GM23338 (cell line): ENCODE measurements around the gene PAM16. TPM values are rescaled to one million over a fixed set of nuclear protein-coding genes. Genes with fewer than 3 reads are reported as not detected.

Source experiments
- ATAC-seq: fragments of 200-7000 bp; cut with Tn5 transposase; 3 replicates; pipeline ENCODE4 v1.9.1; 2020
- DNase-seq: peaks from one replicate; pipeline ENCODE4 v3.0.0-alpha.2; 2015; ENCODE audit warnings: low spot score
- H2AFZ ChIP-seq: fragments of 200-600 bp; sonication (generic); 2 replicates; pipeline ENCODE4 v1.8.0; 2016; ENCODE audit warnings: antibody characterized with exemption, mild to moderate bottlenecking, moderate library complexity
- H3F3A ChIP-seq: fragments of 200-600 bp; sonication (generic); replicated peaks from 2 replicates; pipeline ENCODE4 v1.8.0; 2017; ENCODE audit warnings: antibody characterized with exemption, mixed run types, low read depth
- H3K27ac ChIP-seq: fragments of 200-600 bp; sonication (generic); 2 replicates; pipeline ENCODE4 v1.6.1; 2016; ENCODE audit warnings: low read depth
- H3K27me3 ChIP-seq: fragments of 200-600 bp; sonication (generic); 2 replicates; pipeline ENCODE4 v1.8.0; 2016; ENCODE audit warnings: mild to moderate bottlenecking, mixed run types, moderate library complexity; ENCODE audit not compliant: insufficient read depth
- H3K36me3 ChIP-seq: fragments of 200-600 bp; sonication (generic); 2 replicates; pipeline ENCODE4 v1.8.0; 2016; ENCODE audit warnings: mild to moderate bottlenecking; ENCODE audit not compliant: insufficient read depth
- H3K4me1 ChIP-seq: fragments of 200-600 bp; sonication (generic); 2 replicates; pipeline ENCODE4 v1.8.0; 2016; ENCODE audit warnings: mild to moderate bottlenecking, moderate library complexity; ENCODE audit not compliant: insufficient read depth
- H3K4me2 ChIP-seq: fragments of 200-600 bp; sonication (generic); 2 replicates; pipeline ENCODE4 v1.7.1; 2017; ENCODE audit warnings: mixed run types
- H3K4me3 ChIP-seq: fragments of 200-600 bp; sonication (generic); 2 replicates; pipeline ENCODE4 v1.6.1; 2016; ENCODE audit warnings: mixed run types
- H3K79me2 ChIP-seq: fragments of 200-600 bp; sonication (generic); replicated peaks from 2 replicates; pipeline ENCODE4 v1.8.0; 2017; ENCODE audit warnings: mild to moderate bottlenecking; ENCODE audit not compliant: insufficient read depth
- H3K9me2 ChIP-seq: fragments of 200-600 bp; sonication (generic); 2 replicates; pipeline ENCODE4 v1.8.0; 2017; ENCODE audit not compliant: insufficient read depth
- H4K20me1 ChIP-seq: fragments of 200-600 bp; sonication (generic); replicated peaks from 2 replicates; pipeline ENCODE4 v1.8.0; 2017; ENCODE audit warnings: mild to moderate bottlenecking; ENCODE audit not compliant: insufficient read depth
- H3K27ac Mint-ChIP-seq: 2 replicates; pipeline ENCODE4 v1.8.0; 2020; ENCODE audit warnings: inconsistent platforms, mild to moderate bottlenecking, moderate library complexity, mixed read lengths
- H3K27me3 Mint-ChIP-seq: 3 replicates; pipeline ENCODE4 v1.8.0; 2022; ENCODE audit warnings: low read depth, mild to moderate bottlenecking, moderate library complexity, mixed read lengths, inconsistent platforms; ENCODE audit not compliant: insufficient read depth, poor library complexity
- H3K36me3 Mint-ChIP-seq: 3 replicates; pipeline ENCODE4 v1.8.0; 2021; ENCODE audit warnings: low read depth, mild to moderate bottlenecking, inconsistent platforms, moderate library complexity, mixed read lengths
- H3K4me1 Mint-ChIP-seq: 3 replicates; pipeline ENCODE4 v1.8.0; 2020; ENCODE audit warnings: mild to moderate bottlenecking, inconsistent platforms, mixed read lengths
- H3K4me3 Mint-ChIP-seq: 3 replicates; pipeline ENCODE4 v1.8.0; 2021; ENCODE audit warnings: moderate library complexity, mild to moderate bottlenecking, inconsistent platforms, mixed read lengths
- H3K9me3 Mint-ChIP-seq: 3 replicates; pipeline ENCODE4 v1.8.0; 2020; ENCODE audit warnings: moderate library complexity, mild to moderate bottlenecking, inconsistent platforms, mixed read lengths
- CREB1 ChIP-seq: fragments of 250-450 bp; sonication (Bioruptor Pico); IDR thresholded peaks from 2 replicates; pipeline ENCODE4 v1.5.0; 2020; ENCODE audit warnings: low read depth, mild to moderate bottlenecking, moderate library complexity
- ETS1 ChIP-seq: IDR thresholded peaks from 2 replicates; pipeline ENCODE4 v1.6.1; 2016; ENCODE audit warnings: antibody characterized with exemption
- EZH2 ChIP-seq: fragments of 200-600 bp; sonication (generic); IDR thresholded peaks from one replicate; pipeline ENCODE4 v1.8.0; 2017; ENCODE audit warnings: antibody characterized with exemption, mild to moderate bottlenecking, low read depth; ENCODE audit not compliant: unreplicated experiment
- EZH2phosphoT487 ChIP-seq: fragments of 200-600 bp; sonication (generic); IDR thresholded peaks from one replicate; pipeline ENCODE4 v1.8.1; 2018; ENCODE audit warnings: antibody characterized with exemption; ENCODE audit not compliant: unreplicated experiment
- JUNB ChIP-seq: IDR thresholded peaks from one replicate; pipeline ENCODE4 v1.6.1; 2016; ENCODE audit warnings: antibody characterized with exemption; ENCODE audit not compliant: unreplicated experiment
- NANOG ChIP-seq: IDR thresholded peaks from 2 replicates; pipeline ENCODE4 v1.6.1; 2016; ENCODE audit warnings: antibody characterized with exemption, borderline replicate concordance
- POLR2AphosphoS5 ChIP-seq: IDR thresholded peaks from 2 replicates; pipeline ENCODE4 v1.6.1; 2016; ENCODE audit warnings: antibody characterized with exemption, low read depth
- STAT1 ChIP-seq: IDR thresholded peaks from one replicate; pipeline ENCODE4 v1.6.1; 2016; ENCODE audit warnings: antibody characterized with exemption; ENCODE audit not compliant: unreplicated experiment
- ZNF114 ChIP-seq: fragments of 250-450 bp; sonication (Bioruptor Pico); IDR thresholded peaks from 2 replicates; pipeline ENCODE4 v1.5.0; 2020; ENCODE audit warnings: mild to moderate bottlenecking, moderate library complexity
- ZNF331 ChIP-seq: fragments of 250-450 bp; sonication (Bioruptor Pico); IDR thresholded peaks from 2 replicates; pipeline ENCODE4 v1.5.0; 2020; ENCODE audit warnings: low read depth, mild to moderate bottlenecking, moderate library complexity
- polyA plus RNA-seq: library from polyadenylated mRNA; unstranded; fragments of >200 nt; fragmentation: Nextera tagmentation; extraction: Ambion mirVana; gene quantifications from 2 replicates; pipeline ENCODE4 v1.2.1, GENCODE V29; 2016
- total RNA-seq: library from RNA; depleted of rRNA; stranded (reverse); fragments of >200 nt; shearing (Covaris generic); gene quantifications from 2 replicates; pipeline ENCODE4 v1.2.3, GENCODE V29; 2014
- TF ChIP-seq, protein P1 (sequence below): IDR thresholded peaks from one replicate; pipeline ENCODE4 v1.6.1; 2018; ENCODE audit warnings: antibody characterized with exemption; ENCODE audit not compliant: unreplicated experiment
- TF ChIP-seq, protein P2 (sequence below), 2 experiments: fragments of 200-600 bp in 1 of 2; sonication (generic) in 1 of 2; conservative IDR thresholded peaks; 2 replicates each; pipeline versions ENCODE4 v1.5.1 to v1.6.1; 2016 to 2017; ENCODE audit warnings: antibody characterized with exemption in 2 of 2, low read depth in 2 of 2, mild to moderate bottlenecking in 2 of 2, moderate library complexity in 1 of 2
- TF ChIP-seq, protein P3 (sequence below): fragments of 250-450 bp; sonication (Bioruptor Pico); IDR thresholded peaks from 2 replicates; pipeline ENCODE4 v1.5.0; 2020; ENCODE audit warnings: mild to moderate bottlenecking, moderate library complexity

The PAM16 gene
- total and polyA plus RNA-seq, 2 experiments from 2014 or later: 84.1 to 283 TPM

- peaks cover 7% of the 10 kb centered on the region for H3K4me1 ChIP-seq
- DNase-seq (no peak), ATAC-seq (no peak)
- Mint-ChIP-seq H3K36me3 (peaks cover 34% of the 10 kb centered on the region), H3K9me3 (peaks cover 2% of the 10 kb centered on the region), H3K4me1 (peaks cover 12% of the 10 kb centered on the region; the same call in 2 of the 3 replicates), H3K27ac (peak overlapping the region; percentile 97), H3K4me3 (peak overlapping the region; percentile 98), H3K27me3 (peaks cover 30% of the 10 kb centered on the region)
- peaks cover 56% of the 10 kb centered on the region for H3K79me2 ChIP-seq
- no peaks in the 10 kb centered on the region for H3K9me2 ChIP-seq
- peak overlapping the region; percentile 79 for H3K27ac ChIP-seq
- peak overlapping the region; percentile 86 for H3K4me2 ChIP-seq
- no peaks in the 10 kb centered on the region for H3K27me3 ChIP-seq
- peak overlapping the region; percentile 97 for H3K4me3 ChIP-seq
- no peaks in the 10 kb centered on the region; the same call in 1 of the 2 replicates for H3K36me3 ChIP-seq
- TF ChIP-seq, protein P1, sequence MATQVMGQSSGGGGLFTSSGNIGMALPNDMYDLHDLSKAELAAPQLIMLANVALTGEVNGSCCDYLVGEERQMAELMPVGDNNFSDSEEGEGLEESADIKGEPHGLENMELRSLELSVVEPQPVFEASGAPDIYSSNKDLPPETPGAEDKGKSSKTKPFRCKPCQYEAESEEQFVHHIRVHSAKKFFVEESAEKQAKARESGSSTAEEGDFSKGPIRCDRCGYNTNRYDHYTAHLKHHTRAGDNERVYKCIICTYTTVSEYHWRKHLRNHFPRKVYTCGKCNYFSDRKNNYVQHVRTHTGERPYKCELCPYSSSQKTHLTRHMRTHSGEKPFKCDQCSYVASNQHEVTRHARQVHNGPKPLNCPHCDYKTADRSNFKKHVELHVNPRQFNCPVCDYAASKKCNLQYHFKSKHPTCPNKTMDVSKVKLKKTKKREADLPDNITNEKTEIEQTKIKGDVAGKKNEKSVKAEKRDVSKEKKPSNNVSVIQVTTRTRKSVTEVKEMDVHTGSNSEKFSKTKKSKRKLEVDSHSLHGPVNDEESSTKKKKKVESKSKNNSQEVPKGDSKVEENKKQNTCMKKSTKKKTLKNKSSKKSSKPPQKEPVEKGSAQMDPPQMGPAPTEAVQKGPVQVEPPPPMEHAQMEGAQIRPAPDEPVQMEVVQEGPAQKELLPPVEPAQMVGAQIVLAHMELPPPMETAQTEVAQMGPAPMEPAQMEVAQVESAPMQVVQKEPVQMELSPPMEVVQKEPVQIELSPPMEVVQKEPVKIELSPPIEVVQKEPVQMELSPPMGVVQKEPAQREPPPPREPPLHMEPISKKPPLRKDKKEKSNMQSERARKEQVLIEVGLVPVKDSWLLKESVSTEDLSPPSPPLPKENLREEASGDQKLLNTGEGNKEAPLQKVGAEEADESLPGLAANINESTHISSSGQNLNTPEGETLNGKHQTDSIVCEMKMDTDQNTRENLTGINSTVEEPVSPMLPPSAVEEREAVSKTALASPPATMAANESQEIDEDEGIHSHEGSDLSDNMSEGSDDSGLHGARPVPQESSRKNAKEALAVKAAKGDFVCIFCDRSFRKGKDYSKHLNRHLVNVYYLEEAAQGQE: no peak
- TF ChIP-seq, protein P2, sequence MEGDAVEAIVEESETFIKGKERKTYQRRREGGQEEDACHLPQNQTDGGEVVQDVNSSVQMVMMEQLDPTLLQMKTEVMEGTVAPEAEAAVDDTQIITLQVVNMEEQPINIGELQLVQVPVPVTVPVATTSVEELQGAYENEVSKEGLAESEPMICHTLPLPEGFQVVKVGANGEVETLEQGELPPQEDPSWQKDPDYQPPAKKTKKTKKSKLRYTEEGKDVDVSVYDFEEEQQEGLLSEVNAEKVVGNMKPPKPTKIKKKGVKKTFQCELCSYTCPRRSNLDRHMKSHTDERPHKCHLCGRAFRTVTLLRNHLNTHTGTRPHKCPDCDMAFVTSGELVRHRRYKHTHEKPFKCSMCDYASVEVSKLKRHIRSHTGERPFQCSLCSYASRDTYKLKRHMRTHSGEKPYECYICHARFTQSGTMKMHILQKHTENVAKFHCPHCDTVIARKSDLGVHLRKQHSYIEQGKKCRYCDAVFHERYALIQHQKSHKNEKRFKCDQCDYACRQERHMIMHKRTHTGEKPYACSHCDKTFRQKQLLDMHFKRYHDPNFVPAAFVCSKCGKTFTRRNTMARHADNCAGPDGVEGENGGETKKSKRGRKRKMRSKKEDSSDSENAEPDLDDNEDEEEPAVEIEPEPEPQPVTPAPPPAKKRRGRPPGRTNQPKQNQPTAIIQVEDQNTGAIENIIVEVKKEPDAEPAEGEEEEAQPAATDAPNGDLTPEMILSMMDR (conservative IDR thresholded peaks at IDR 0.05; ENCODE audit: low read depth in 2 of 2): no peak
- TF ChIP-seq POLR2AphosphoS5: no peak
- TF ChIP-seq CREB1 (CRISPR knock-in tag): no peak
- no peak for TF ChIP-seq ZNF114 (CRISPR knock-in tag)
- no peak for TF ChIP-seq ZNF331 (CRISPR knock-in tag)
- TF ChIP-seq EZH2phosphoT487: no peak
- TF ChIP-seq, protein P3, sequence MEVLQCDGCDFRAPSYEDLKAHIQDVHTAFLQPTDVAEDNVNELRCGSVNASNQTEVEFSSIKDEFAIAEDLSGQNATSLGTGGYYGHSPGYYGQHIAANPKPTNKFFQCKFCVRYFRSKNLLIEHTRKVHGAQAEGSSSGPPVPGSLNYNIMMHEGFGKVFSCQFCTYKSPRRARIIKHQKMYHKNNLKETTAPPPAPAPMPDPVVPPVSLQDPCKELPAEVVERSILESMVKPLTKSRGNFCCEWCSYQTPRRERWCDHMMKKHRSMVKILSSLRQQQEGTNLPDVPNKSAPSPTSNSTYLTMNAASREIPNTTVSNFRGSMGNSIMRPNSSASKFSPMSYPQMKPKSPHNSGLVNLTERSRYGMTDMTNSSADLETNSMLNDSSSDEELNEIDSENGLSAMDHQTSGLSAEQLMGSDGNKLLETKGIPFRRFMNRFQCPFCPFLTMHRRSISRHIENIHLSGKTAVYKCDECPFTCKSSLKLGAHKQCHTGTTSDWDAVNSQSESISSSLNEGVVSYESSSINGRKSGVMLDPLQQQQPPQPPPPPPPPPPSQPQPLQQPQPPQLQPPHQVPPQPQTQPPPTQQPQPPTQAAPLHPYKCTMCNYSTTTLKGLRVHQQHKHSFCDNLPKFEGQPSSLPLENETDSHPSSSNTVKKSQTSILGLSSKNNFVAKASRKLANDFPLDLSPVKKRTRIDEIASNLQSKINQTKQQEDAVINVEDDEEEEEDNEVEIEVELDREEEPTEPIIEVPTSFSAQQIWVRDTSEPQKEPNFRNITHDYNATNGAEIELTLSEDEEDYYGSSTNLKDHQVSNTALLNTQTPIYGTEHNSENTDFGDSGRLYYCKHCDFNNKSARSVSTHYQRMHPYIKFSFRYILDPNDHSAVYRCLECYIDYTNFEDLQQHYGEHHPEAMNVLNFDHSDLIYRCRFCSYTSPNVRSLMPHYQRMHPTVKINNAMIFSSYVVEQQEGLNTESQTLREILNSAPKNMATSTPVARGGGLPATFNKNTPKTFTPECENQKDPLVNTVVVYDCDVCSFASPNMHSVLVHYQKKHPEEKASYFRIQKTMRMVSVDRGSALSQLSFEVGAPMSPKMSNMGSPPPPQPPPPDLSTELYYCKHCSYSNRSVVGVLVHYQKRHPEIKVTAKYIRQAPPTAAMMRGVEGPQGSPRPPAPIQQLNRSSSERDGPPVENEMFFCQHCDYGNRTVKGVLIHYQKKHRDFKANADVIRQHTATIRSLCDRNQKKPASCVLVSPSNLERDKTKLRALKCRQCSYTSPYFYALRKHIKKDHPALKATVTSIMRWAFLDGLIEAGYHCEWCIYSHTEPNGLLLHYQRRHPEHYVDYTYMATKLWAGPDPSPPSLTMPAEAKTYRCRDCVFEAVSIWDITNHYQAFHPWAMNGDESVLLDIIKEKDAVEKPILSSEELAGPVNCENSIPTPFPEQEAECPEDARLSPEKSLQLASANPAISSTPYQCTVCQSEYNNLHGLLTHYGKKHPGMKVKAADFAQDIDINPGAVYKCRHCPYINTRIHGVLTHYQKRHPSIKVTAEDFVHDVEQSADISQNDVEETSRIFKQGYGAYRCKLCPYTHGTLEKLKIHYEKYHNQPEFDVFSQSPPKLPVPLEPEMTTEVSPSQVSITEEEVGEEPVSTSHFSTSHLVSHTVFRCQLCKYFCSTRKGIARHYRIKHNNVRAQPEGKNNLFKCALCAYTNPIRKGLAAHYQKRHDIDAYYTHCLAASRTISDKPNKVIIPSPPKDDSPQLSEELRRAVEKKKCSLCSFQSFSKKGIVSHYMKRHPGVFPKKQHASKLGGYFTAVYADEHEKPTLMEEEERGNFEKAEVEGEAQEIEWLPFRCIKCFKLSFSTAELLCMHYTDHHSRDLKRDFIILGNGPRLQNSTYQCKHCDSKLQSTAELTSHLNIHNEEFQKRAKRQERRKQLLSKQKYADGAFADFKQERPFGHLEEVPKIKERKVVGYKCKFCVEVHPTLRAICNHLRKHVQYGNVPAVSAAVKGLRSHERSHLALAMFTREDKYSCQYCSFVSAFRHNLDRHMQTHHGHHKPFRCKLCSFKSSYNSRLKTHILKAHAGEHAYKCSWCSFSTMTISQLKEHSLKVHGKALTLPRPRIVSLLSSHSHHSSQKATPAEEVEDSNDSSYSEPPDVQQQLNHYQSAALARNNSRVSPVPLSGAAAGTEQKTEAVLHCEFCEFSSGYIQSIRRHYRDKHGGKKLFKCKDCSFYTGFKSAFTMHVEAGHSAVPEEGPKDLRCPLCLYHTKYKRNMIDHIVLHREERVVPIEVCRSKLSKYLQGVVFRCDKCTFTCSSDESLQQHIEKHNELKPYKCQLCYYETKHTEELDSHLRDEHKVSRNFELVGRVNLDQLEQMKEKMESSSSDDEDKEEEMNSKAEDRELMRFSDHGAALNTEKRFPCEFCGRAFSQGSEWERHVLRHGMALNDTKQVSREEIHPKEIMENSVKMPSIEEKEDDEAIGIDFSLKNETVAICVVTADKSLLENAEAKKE (CRISPR knock-in tag): no peak
- no peak for TF ChIP-seq JUNB
- no peak for TF ChIP-seq ETS1
- no peak for TF ChIP-seq STAT1
- no peak for TF ChIP-seq NANOG
- no peak for TF ChIP-seq EZH2
- peaks cover 26% of the 10 kb centered on the region for H3F3A ChIP-seq
- H4K20me1 ChIP-seq: peaks cover 23% of the 10 kb centered on the region
- H2AFZ ChIP-seq: no peak overlapping the region
Observed at GRCh38 chr16:4350365-4350786, 745 bp downstream of the PAM16 start.
